NCI-H2227 (cell line): Measurements from ENCODE around the gene RAB26.
A peak's percentile ranks its signal among the peaks of the same experiment; 100 is the strongest.

ENCODE experiments used
- DNase-seq: peaks from one replicate; lab custom pipeline; 2025; ENCODE audit not compliant: unreplicated experiment; lab: John Stamatoyannopoulos, UW

The RAB26 gene

GRCh38 chr16:2178321-2179106 is 30.1 kb downstream of the RAB26 start:
- DNase-seq = no peak

- no peak for DNase-seq
These were observed 30.7 kb downstream of the RAB26 start for GRCh38 chr16:2179107-2179501.

DNA sequence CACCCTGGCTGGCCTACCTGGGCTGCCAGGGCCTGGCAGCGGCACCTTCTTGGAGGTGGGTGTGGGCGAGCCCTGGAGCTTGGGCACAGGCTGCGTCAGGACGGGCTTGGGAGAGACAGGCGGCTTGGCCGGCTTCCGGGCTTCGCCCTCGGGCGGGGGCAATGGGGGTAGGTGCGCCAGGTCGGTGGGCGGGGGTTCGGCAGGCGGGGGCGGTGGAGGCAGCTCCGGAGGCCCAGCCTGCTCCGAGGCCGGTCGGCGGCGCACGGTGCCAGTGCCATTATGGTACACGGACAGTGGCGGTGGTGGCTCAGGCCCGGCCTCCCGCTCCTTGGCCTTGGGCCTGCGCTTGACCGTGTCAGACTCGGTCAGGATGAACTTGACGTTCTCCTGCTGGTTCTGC is 31.2 kb downstream of the RAB26 start:
- no peak for DNase-seq

GRCh38 chr16:2180461-2180860 is 32.0 kb downstream of the RAB26 start:
- no peak for DNase-seq

DNA sequence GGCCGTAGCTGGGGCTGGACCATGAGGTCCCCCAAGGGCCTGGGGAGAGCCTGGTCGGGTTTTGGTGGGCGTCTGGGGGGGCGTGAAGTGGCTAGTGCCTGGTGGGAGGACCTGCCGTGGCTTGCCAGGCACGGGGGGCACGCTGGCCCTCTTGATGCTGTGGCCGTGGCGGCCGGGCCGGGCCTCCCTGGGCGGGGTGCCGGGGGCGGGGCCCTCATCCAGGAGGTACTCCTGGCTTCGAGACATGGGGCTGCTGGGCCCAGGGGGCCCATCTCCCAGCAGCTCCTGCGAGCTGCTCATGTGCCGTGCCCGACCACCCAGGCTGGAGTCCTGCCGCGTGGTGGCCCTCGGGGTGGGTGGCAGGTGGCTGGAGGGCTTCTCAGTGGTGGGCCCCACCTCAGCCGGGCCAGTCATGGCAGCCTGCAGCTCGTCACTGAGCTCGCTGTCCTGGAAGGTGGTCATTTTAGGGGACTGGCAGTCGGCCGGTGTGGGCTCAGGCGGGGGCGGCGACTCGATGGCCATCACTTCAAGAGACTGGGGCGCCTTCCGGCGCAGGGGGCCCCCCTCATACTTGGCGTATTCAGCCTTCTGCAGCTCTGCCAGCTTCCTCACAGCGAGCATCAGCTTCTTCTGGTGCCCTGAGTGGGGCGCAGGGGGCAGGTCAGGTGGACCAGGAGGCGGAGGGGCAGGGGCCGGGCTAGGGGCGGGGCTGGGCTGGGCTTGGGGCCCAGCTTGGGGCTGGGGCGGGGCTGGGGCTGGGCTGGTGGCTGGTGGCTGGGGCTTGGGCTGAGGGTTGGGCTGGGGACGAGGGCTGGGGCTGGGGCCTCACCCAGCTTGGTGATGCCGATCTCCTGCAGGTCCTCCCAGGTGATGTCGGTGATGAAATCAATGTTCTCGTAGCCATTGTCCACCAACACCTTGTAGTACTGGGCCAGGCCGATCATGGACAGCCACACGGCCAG is 32.8 kb downstream of the RAB26 start:
- DNase-seq = no peak

DNA sequence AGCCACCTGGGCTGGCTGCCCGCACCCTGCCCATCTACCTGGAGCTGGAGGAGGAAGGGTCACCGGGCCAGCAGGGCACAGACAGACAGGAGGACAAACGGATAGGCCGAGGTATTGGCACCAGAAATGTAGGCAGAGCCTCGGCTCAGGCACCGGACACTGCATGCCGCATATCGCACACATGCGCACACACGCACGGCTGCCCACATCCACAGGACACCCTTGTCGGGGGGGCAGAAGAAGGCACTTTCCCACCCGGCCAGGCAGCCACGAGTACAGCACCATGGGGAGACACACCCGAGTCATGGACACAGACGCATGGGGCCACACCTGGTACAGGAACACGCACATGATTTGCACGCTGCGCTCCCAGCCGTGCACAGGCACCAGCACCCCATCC is 33.5 kb downstream of the RAB26 start:
- DNase-seq = no peak

- no peak for DNase-seq
These were observed 35.2 kb downstream of the RAB26 start for GRCh38 chr16:2183671-2184070.

DNA sequence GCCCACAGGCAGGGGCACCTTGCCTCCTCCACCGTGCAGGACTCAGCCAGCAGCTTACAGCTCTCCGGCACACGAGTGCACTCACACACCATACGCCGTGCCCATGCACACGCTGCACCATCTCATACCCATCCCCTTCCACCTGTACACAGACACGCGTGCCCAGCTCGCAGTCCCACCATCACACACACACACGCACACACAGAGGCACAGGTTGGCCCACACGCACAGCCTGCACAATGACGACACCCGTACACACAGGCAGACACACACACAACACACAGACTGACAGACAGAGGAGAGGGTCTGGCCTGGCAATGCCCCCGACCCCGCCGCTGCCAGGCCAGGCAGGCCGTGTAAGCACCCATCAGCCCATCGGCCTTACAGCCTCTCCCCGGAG is 35.9 kb downstream of the RAB26 start:
- no peak for DNase-seq

DNA sequence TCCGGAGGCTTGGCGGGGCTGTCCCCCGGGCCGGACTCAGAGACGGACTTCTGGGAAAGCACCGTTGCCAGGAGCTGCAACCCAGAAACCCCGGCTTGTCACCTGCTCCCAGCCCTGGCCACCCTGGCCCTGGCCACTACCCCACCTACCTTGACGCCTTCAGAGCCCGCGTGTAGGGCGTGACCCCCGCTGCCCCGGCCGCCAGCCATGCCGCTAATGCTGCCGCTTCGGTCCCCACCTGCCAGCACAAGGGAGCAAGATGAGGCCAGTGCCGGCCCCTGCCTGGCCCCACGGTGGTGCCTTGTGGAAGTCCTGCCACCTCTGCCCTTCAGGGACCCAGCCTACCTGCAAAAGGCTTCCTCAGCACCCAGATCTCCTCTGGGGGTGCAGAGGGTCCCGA is 36.5 kb downstream of the RAB26 start:
- DNase-seq = no peak

DNA sequence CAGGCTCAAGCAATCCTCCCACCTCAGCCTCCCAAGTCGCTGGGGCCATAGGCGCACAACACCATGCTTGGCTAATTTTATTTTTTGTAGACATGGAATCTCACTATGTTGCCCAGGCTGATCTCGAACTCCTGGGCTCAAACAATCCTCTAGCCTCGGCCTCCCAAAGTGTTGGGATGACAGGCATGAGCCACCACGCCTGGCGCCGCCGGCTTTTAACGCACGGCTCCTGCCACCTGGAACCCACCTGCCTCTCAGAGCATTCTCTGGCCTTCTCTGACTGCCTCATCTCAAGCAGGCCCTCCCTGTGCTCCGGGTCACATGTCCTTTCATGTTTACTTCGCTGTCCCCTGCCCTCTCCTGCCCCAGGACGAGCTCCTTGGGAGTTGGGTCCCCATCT is 37.6 kb downstream of the RAB26 start:
- DNase-seq = no peak

GRCh38 chr16:2186505-2186904 is 38.1 kb downstream of the RAB26 start:
- no peak for DNase-seq

DNA sequence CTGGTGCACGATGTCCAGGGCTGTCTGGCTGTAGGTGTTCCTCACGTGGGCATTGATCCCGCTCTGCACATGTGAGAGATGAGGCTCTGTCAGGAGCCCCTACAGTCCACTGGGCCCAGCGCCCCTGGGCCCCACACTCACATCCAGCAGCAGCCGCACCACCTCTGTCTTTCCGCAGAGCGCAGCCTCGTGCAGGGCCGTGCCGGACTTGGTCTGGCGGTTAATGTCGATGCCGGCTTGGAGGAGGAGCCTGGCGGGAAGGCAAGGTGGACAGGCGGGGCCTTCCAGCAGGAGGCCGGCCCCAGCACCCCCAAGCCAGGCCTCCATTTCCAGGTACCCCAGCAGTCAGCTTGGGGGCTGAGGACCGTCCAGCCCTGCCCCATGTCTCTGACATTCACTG is 38.8 kb downstream of the RAB26 start:
- DNase-seq = no peak

DNA sequence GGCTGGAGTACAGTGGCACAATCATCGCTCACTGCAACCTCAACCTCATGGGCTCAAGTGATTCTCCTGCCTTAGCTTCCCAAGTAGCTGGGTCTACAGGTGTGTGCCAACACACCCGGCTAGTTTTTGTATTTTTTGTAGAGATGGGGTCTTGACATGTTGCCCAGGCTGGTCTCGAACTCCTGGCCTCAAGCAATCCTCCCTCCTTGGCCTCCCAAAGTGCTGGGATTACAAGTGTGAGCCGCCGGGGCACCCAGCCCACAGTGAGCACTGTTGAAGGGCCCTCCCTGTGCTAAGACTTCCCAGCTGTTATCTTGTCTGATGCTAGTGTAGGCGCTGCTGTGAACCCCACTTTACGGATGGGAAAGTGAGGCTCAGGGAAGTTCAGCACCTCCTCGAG is 40.0 kb downstream of the RAB26 start:
- DNase-seq = no peak

DNA sequence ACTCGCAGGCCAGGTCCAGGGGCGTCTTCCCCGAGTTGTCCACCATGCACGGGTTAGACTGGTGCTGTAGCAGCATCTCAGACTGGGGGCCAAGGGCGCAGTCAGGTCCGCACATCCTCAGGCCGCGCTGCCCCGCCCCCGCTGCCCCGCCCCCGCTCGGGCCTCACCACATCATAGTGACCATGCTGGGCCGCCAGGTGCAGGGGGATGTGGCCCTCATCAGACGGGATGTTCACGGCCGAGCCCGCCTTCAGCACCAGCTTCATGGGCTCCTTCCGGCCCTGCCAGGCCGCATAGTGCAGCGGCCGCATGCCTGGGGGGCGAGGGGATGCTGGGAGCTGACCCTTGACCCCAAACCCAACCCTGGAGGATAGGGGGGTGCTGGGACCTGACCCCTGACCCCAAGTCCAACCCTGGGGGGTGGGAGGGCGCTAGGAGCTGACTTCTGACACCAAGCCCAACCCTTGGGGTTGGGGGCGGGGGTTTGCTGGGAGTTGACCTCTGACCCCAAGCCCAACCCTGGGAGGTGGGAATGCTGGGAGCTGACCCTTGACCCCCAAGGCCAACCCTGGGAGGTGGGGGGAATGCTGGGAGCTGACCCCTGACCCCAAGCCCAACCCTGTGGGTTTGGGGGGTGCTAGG is 40.9 kb downstream of the RAB26 start:
- DNase-seq = no peak

- DNase-seq = no peak
These were observed 41.7 kb downstream of the RAB26 start for GRCh38 chr16:2190002-2190658.

- DNase-seq = no peak
These were observed 42.4 kb downstream of the RAB26 start for GRCh38 chr16:2190659-2191445.

GRCh38 chr16:2191446-2191706 is 43.0 kb downstream of the RAB26 start:
- DNase-seq = no peak

GRCh38 chr16:2194166-2194834 is 45.9 kb downstream of the RAB26 start:
- DNase-seq = peak; percentile 85

- DNase-seq = peak; percentile 31
These were observed 46.5 kb downstream of the RAB26 start for GRCh38 chr16:2194852-2195321.
